BJ (cell line): ENCODE data around the gene CHAF1B. TPM values are rescaled to one million over a fixed set of nuclear protein-coding genes. Genes with fewer than 3 reads are reported as not detected.
A peak's percentile ranks its signal among the peaks of the same experiment; 100 is the strongest.

Experiments used
- CTCF ChIA-PET: fragments of 350-600 bp; formaldehyde crosslinking; extraction: SDS; loops from one replicate; lab custom pipeline; 2021; ENCODE audit warnings: antibody characterized with exemption, inconsistent platforms; lab: Yijun Ruan, JAX
- POLR2A ChIA-PET: fragments of 300-600 bp; sonication (Branson Sonifier 250); formaldehyde crosslinking; extraction: SDS; loops from one replicate; lab custom pipeline; 2021; ENCODE audit warnings: antibody characterized with exemption; lab: Charles Lee
- DNase-seq: peaks from one replicate; pipeline ENCODE4 v3.0.0-alpha.2; 2011; ENCODE audit warnings: low read depth
- H3K27me3 ChIP-seq: 2 replicates; pipeline ENCODE4 v1.6.0; 2011; ENCODE audit warnings: low read length; ENCODE audit not compliant: control insufficient read depth, insufficient read depth
- H3K36me3 ChIP-seq: 2 replicates; pipeline ENCODE4 v1.5.1; 2011; ENCODE audit warnings: low read length; ENCODE audit not compliant: control insufficient read depth, insufficient read depth
- H3K4me3 ChIP-seq: 2 replicates; pipeline ENCODE4 v1.5.1; 2011; ENCODE audit warnings: low read depth, mild to moderate bottlenecking, control low read depth, low read length
- CTCF ChIP-seq: IDR thresholded peaks from 2 replicates; pipeline ENCODE4 v1.5.1; 2011; ENCODE audit warnings: low read depth, mild to moderate bottlenecking, control low read depth, inconsistent platforms, low read length, moderate library complexity; ENCODE audit not compliant: insufficient read depth
- polyA plus RNA-seq: library from polyadenylated mRNA; depleted of rRNA; stranded (reverse); fragments of >200 nt; gene quantifications from 2 replicates; pipeline ENCODE4 v1.2.3, GENCODE V29; 2011

Gene CHAF1B
- polyA plus RNA-seq, 1 experiment = 4.0 TPM

- ChIA-PET CTCF (interaction anchor here (0.9 kb wide), 1 partner anchor 10 kb away, joined by 3 read pairs; no protein-coding TSS in a partner anchor), POLR2A (no interaction called here)
- DNase-seq = no peak
- no peak for TF ChIP-seq CTCF
- Histone ChIP-seq H3K36me3 (no peaks in the 10 kb centered on the region), H3K27me3 (no peaks in the 10 kb centered on the region), H3K4me3 (no peak overlapping the region)
Measured at GRCh38 chr21:36424592-36424991, 39.4 kb downstream of the CHAF1B start.

- POLR2A ChIA-PET = no interaction called here
- TF ChIP-seq CTCF = no peak
- CTCF ChIA-PET = interaction anchor here (0.6 to 1.5 kb wide), 5 partner anchors 8 to 1784 kb away, joined by 3 to 6 read pairs (median 3); no protein-coding TSS in a partner anchor
- H3K27me3 ChIP-seq = no peaks in the 10 kb centered on the region
- no peaks in the 10 kb centered on the region for H3K36me3 ChIP-seq
- no peak for DNase-seq
- H3K4me3 ChIP-seq = no peak overlapping the region
Measured at GRCh38 chr21:36425286-36425685, 40.1 kb downstream of the CHAF1B start.

- TF ChIP-seq CTCF = no peak
- ChIA-PET CTCF (interaction anchor here (0.5 to 5.0 kb wide), 2 partner anchors 9 to 67 kb away, joined by 3 to 20 read pairs; no protein-coding TSS in a partner anchor), POLR2A (no interaction called here)
- DNase-seq = no peak
- no peaks in the 10 kb centered on the region for H3K36me3 ChIP-seq
- H3K4me3 ChIP-seq = no peak overlapping the region
- H3K27me3 ChIP-seq = no peaks in the 10 kb centered on the region
Measured at GRCh38 chr21:36427502-36427901, 42.3 kb downstream of the CHAF1B start.

- Histone ChIP-seq H3K4me3 (no peak overlapping the region), H3K36me3 (no peaks in the 10 kb centered on the region), H3K27me3 (no peaks in the 10 kb centered on the region)
- POLR2A ChIA-PET = no interaction called here
- TF ChIP-seq CTCF = no peak
- no peak for DNase-seq
- CTCF ChIA-PET = interaction anchor here (0.6 to 5.0 kb wide), 10 partner anchors 8 to 499 kb away, joined by 3 to 20 read pairs (median 4); no protein-coding TSS in a partner anchor
Measured at GRCh38 chr21:36428761-36429432, 43.7 kb downstream of the CHAF1B start.

GRCh38 chr21:36429947-36430546, 44.9 kb downstream of the CHAF1B start:
- CTCF ChIA-PET = interaction anchor here (0.6 to 5.0 kb wide), 10 partner anchors 8 to 1719 kb away, joined by 3 to 20 read pairs (median 3); no protein-coding TSS in a partner anchor
- POLR2A ChIA-PET = interaction anchor here (0.6 kb wide), 1 partner anchor 1736 kb away, joined by 3 read pairs; no protein-coding TSS in a partner anchor
- H3K36me3 ChIP-seq = no peaks in the 10 kb centered on the region
- peak; percentile 95 for DNase-seq
- TF ChIP-seq CTCF = 0 out of 2 replicates have a peak, but pooled peaks have one; percentile 18
- no peaks in the 10 kb centered on the region for H3K27me3 ChIP-seq
- peak overlapping the region; percentile 10; the same call in 1 of the 2 replicates for H3K4me3 ChIP-seq
